ENCODE data around the gene ITGB2. TPM values are rescaled to one million over a fixed set of nuclear protein-coding genes. Genes with fewer than 3 reads are reported as not detected.

Gene ITGB2
- total RNA-seq, 1 donor from 2014 or later, result 0.74 TPM

- no peak for DNase-seq (ENCODE audit: low spot score in 2 of 2, unreplicated experiment in 2 of 2)
These were observed 61.9 kb downstream of the ITGB2 start for GRCh38 chr21:44858791-44859190.

DNA sequence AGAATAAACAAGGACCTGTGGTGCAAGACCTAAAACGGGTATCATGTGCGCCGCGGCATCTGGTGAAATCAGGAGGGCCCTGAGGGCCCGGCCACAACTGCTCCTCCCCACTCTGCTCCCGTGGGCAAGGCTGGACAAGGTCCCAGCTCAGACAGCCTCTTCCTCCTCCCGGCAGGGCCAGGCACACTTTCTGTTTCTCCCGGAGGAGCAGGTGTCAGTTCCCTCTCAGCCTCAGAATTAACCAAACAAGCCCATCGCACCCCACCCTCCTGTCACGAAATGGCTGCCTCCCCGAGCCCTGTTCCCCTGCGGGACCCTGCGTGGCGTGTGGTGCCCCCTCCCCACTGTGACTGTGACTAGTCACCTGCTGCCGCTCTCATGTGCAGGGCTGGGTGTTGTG is 62.4 kb downstream of the ITGB2 start:
- Mint-ChIP-seq H3K9me3 (no peaks in the 10 kb centered on the region), H3K4me1 (no peaks in the 10 kb centered on the region), H3K27ac (no peak overlapping the region), H3K4me3 (no peak overlapping the region), H3K27me3 (ENCODE audit: low read depth) (no peaks in the 10 kb centered on the region), H3K36me3 (peaks cover 39% of the 10 kb centered on the region)
- TF ChIP-seq, protein P1, sequence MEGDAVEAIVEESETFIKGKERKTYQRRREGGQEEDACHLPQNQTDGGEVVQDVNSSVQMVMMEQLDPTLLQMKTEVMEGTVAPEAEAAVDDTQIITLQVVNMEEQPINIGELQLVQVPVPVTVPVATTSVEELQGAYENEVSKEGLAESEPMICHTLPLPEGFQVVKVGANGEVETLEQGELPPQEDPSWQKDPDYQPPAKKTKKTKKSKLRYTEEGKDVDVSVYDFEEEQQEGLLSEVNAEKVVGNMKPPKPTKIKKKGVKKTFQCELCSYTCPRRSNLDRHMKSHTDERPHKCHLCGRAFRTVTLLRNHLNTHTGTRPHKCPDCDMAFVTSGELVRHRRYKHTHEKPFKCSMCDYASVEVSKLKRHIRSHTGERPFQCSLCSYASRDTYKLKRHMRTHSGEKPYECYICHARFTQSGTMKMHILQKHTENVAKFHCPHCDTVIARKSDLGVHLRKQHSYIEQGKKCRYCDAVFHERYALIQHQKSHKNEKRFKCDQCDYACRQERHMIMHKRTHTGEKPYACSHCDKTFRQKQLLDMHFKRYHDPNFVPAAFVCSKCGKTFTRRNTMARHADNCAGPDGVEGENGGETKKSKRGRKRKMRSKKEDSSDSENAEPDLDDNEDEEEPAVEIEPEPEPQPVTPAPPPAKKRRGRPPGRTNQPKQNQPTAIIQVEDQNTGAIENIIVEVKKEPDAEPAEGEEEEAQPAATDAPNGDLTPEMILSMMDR (IDR thresholded peaks at IDR 0.05; ENCODE audit: unreplicated experiment), result no peak
- DNase-seq (ENCODE audit: low spot score in 2 of 2, unreplicated experiment in 2 of 2), result no peak

More at GRCh38 chr21:44858791-44859190, 61.9 kb downstream of the ITGB2 start:
- no peaks in the 10 kb centered on the region for H3K27me3 Mint-ChIP-seq (ENCODE audit: low read depth)
- H3K4me3 Mint-ChIP-seq, result no peak overlapping the region
- peaks cover 37% of the 10 kb centered on the region for H3K36me3 Mint-ChIP-seq
- TF ChIP-seq, protein P1 (IDR thresholded peaks at IDR 0.05; ENCODE audit: unreplicated experiment), result no peak
- no peaks in the 10 kb centered on the region for H3K9me3 Mint-ChIP-seq
- H3K4me1 Mint-ChIP-seq, result no peaks in the 10 kb centered on the region
- H3K27ac Mint-ChIP-seq, result no peak overlapping the region

DNA sequence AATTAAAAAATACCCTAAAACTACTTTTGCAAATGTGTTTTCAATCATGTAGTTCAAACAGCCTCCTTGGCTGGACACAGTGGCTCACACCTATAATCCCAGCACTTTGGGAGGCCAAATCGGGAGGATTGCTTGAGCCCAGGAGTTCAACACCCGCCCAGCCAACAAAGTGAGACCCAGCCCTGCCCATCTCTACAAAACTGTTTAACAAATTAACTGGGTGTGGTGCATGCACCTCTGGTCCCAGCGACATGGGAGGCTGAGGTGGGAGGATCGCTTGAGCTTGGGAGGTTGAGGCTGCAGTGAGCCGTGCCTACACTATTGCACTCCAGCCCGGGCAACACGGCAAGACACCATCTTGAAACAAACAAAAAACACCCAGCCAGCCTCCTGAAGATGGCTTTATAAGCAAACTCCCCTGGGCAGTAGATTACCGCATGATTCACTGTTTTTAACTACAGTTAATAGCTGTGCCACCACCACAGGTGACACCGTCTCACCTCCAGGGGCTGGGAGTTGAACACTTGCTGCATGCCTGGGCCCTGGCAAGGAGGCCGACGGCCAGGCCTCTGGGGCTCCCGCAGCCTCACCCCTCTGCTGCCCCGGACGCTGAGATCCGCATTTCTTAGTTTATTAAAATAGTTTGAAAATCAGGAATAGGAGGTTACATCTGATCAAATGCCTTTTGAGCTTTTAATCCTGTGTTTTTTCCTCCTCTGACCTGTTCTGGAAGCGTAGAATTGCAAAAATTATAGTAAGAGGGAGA is 63.4 kb downstream of the ITGB2 start:
- Mint-ChIP-seq H3K36me3 (peaks cover 39% of the 10 kb centered on the region), H3K4me3 (no peak overlapping the region), H3K4me1 (no peaks in the 10 kb centered on the region), H3K27ac (no peak overlapping the region), H3K9me3 (no peaks in the 10 kb centered on the region), H3K27me3 (ENCODE audit: low read depth) (no peaks in the 10 kb centered on the region)
- TF ChIP-seq, protein P1 (IDR thresholded peaks at IDR 0.05; ENCODE audit: unreplicated experiment), result no peak
- DNase-seq (ENCODE audit: low spot score in 2 of 2, unreplicated experiment in 2 of 2), result no peak

GRCh38 chr21:44856131-44856530 is 64.6 kb downstream of the ITGB2 start:
- H3K36me3 Mint-ChIP-seq, result peaks cover 30% of the 10 kb centered on the region
- no peaks in the 10 kb centered on the region for H3K4me1 Mint-ChIP-seq
- DNase-seq (ENCODE audit: low spot score in 2 of 2, unreplicated experiment in 2 of 2), result no peak

DNA sequence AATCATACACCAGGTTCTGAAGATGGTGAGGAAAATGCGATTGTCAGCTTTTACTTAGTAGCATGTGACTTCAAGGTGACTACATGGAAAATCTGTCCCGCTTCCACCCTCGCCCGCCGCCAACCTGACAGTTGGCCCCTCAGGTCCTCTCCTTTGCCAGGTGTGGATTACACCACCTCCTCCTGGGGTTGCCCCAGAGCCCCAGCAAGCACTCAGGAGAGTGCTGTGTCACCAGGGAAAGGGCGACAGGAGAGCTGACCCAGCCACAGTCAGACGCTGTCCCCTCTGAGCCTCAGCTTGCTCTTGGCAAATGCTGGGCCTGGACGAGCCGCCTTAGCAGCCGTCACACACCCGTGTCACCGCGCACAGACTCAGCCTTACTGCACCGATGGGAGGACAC is 65.1 kb downstream of the ITGB2 start:
- TF ChIP-seq, protein P1 (IDR thresholded peaks at IDR 0.05; ENCODE audit: unreplicated experiment), result no peak
- Mint-ChIP-seq H3K27ac (peak overlapping the region; percentile 43), H3K9me3 (no peaks in the 10 kb centered on the region), H3K36me3 (peaks cover 28% of the 10 kb centered on the region), H3K27me3 (ENCODE audit: low read depth) (no peaks in the 10 kb centered on the region), H3K4me3 (no peak overlapping the region), H3K4me1 (no peaks in the 10 kb centered on the region)
- no peak for DNase-seq (ENCODE audit: low spot score in 2 of 2, unreplicated experiment in 2 of 2)

More at GRCh38 chr21:44856131-44856530, 64.6 kb downstream of the ITGB2 start:
- TF ChIP-seq, protein P1 (IDR thresholded peaks at IDR 0.05; ENCODE audit: unreplicated experiment), result no peak
- Mint-ChIP-seq H3K27me3 (ENCODE audit: low read depth) (no peaks in the 10 kb centered on the region), H3K27ac (no peak overlapping the region), H3K4me3 (no peak overlapping the region), H3K9me3 (no peaks in the 10 kb centered on the region)
